Raji (cell line): ENCODE measurements around the gene OTOR.

ENCODE experiments used
- POLR2A ChIP-seq: IDR thresholded peaks from 2 replicates; pipeline ENCODE4 v1.6.1; 2011; ENCODE audit warnings: low read depth, low read length, control low read depth; ENCODE audit not compliant: insufficient read depth

Gene OTOR

GRCh38 chr20:16748308-16748900 lies at the start of gene OTOR:
Gene OTOR, plus strand, starts transcription at chr20:16748358. Its CDS starts 44 bp downstream, at chr20:16748402.
- TF ChIP-seq POLR2A, result no peak

GRCh38 chr20:16699293-16699692 lies 48.9 kb upstream of the OTOR start:
- TF ChIP-seq POLR2A, result no peak

DNA sequence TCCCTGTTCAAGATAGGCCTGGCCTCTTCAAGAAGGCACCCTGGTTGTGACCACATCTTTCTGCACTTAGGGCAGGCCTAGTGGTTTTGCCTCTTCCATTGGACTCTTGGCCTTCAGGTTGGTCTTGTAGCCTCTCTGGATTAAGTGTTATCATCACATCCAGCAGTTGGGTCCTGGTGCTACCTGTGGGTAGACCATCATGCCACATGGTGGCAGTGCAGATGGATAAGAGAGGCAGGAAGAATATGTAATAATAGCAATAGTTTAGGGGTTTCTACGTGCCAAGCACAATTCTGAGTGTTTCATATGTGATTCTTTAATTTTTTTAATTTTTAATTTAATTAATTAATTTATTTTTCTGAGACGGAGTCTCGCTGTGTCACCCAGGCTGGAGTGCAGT lies 46.9 kb upstream of the OTOR start:
- no peak for TF ChIP-seq POLR2A

DNA sequence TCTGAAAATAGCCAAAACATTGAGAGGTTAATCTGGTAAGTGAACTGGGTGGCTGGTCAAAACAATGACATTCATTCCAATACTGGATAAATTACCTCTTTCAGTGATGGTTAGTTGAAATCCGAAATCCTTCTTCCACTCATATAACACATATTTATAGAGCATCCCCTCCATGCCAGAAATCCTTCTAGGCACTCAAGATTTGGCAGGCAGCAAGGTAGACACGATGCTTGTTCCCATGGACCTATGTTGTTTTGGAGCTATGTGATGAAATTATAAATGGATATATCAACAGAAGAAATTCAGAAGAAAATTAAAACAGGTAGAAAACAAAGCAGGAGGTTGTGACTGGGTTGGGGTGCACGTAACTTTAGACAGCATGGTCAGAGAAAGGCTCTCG lies 44.6 kb upstream of the OTOR start:
- TF ChIP-seq POLR2A, result no peak

DNA sequence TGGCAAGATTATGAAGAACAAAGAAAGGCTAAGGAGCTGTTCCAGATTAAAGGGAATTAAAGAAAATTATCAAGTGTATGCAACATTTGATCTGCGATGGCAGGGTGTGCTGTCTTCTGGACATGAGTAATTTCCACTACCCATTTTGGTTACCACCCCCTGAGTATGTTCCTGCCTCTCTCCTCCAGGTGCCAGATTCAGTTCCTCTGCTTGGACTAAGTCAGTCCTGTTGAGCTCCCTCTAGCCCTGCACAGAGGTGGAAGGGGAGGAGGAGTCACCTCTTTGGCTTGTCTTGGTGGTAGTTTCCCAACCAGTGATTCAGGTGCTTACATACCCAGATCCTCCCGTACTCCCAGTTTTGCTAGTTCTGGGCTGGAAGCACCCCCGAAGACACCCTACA lies 40.5 kb upstream of the OTOR start:
- no peak for TF ChIP-seq POLR2A

DNA sequence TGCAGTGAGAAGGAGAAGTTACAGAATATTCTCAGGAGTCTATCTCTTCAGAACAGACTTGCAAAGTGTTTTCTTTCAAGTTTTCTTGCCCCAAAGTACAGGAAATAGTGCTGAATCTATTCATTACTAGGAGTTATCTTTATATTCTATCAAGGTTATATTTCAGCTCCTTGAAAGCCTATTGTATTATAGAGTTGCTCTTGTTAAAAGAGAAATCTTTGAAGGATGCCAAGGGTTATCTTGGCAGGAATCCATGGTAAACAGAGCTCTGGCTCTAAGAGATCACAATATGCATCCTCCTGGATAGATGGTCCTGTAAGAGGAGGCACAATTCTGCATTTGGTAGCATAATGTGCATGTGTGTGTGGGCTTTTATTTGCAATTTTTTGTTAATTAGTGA lies 39.6 kb upstream of the OTOR start:
- TF ChIP-seq POLR2A, result no peak

DNA sequence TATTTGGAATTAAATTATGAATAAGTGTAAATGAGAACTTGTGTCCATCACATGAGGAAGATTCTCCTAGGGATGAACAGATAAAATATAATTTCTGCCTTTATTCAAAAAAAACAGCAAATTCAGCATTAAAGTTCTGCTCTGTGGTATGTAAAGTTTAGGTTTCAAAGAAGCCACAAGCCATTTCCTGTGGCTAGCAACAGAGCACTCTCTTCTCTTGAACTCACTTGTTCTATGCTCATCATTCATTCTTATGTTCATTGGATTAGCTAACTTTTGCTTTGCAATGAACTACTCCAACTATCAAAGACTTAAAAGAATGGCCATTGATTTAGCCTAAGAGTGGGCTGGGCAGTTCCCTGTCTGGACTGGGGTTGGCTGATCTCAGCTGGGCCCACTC lies 39.1 kb upstream of the OTOR start:
- no peak for TF ChIP-seq POLR2A

DNA sequence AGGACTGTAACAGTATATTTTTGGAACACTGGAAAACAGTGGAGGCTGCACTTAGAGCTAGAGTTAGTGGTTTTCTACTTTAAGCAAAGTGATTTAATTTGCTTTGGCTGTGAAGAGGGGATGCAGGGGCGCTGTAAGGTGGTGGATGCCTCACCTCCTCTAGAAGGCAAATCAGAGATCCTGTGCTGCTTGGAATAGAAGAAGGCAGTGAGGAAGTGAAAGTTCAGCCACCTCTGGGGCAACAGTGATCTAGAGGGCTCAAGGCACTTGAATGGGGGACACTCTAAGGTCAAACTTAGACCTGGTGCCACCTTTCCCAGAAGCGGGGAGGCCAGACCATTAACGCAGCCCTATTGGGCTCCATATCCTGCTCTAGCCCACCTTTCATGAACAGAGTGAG lies 37.4 kb upstream of the OTOR start:
- TF ChIP-seq POLR2A, result no peak

DNA sequence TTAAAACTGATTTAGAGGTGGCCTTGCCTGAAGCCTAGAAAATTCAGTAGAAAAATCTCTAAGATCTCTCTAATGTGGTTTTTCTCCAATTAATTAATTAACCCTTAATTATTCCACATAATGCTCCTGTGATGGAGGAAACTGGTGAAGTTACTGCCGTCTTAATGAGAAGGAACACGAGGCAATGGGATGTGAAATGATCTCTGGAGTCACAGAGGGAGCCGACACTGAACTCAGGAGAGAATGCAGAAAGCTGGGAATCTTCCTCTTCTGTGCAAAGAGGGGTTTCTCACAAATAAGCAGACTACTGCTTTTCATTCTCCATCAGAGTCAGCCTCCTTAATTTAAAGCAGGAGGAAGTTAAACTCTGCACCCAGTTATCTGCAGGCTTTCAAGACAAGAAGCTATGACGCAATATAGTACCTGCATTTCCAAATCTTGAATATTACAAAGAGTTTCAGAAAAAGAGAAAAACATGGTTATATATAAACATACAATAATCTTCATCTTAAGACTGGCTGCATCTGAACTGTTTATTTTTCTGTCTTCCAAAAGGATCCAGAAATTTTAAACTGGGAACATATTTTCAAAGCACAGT lies 36.4 kb upstream of the OTOR start:
- no peak for TF ChIP-seq POLR2A

DNA sequence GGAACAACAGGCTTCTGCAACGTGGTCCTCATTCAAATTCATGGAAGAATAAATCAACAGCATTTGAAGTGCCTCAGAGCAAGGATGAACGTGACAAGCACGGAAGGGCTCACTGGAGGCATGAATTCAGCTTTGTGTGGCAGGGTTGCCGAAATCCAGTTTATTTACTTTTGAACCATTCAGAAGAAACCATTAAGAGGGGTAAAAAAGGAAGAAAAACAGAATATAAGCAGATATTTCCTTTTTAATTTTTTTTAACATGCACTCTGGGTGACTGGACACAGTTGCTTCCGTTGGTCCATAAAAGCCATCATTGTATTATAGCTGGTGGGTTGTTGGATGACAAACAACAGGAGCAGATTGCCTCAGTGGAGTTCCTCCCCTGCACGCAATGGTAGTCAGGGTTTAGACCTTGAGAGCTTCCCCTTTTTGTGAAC lies 35.6 kb upstream of the OTOR start:
- TF ChIP-seq POLR2A, result no peak

DNA sequence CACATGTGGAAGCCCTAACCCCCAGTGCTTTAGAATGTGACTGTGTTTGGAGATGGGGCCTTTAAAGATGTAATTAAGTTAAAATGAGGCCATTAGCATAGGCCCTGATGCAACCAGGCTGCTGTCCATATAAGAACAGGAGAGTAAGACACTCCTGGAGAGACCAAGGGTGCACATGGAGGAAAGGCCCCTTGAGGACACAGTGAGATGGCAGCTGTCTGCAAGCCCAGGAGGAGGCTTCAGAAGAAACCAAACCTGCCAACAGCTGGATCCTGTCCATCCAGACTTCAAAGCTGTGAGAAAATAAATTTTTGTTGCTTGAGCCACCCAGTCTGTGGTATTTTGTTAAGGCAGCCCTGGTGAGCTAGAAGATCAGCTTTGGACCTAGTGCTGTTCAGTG lies 35.1 kb upstream of the OTOR start:
- no peak for TF ChIP-seq POLR2A

GRCh38 chr20:16714242-16714641 lies 33.9 kb upstream of the OTOR start:
- no peak for TF ChIP-seq POLR2A

GRCh38 chr20:16714751-16715150 lies 33.4 kb upstream of the OTOR start:
- no peak for TF ChIP-seq POLR2A

DNA sequence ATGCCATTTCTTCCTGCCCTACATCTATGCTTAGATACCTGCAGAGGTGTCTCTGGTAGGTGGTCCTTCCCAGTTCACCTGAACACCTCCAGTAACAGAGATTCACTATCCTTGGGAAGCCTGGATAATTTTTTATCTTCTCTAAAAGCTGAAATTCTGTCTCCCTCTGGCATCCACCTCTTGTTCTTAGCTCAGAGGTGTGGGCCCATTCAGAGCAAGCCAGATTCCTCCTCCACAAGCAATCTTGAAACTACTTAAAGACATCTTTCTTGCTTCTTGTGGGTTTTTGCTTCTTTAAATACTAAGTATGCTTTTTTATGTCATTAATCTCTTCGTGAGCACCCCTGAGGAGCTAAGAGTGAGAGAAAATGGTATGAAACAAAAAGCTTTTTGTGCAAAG lies 28.7 kb upstream of the OTOR start:
- no peak for TF ChIP-seq POLR2A

GRCh38 chr20:16729080-16729479 lies 19.1 kb upstream of the OTOR start:
- no peak for TF ChIP-seq POLR2A

- peak; percentile 85 for TF ChIP-seq POLR2A
These were observed 18.3 kb upstream of the OTOR start, which contains the start of gene SNRPB2 for GRCh38 chr20:16729565-16730460. Gene SNRPB2, plus strand, starts transcription at chr20:16730026. Its CDS starts 1,677 bp downstream, at chr20:16731703.
